ENCODE data around the gene MEIS3. TPM values are rescaled to one million over a fixed set of nuclear protein-coding genes. Genes with fewer than 3 reads are reported as not detected.
"Not testable (repeated sequence)": the region's sequence is repeated elsewhere in the genome, so short reads cannot be mapped to it uniquely, and the experiment has no call there.

The MEIS3 gene
- total RNA-seq, 8 experiments from 2014 or later = 3.2 to 124 (median 93.2) TPM

DNA sequence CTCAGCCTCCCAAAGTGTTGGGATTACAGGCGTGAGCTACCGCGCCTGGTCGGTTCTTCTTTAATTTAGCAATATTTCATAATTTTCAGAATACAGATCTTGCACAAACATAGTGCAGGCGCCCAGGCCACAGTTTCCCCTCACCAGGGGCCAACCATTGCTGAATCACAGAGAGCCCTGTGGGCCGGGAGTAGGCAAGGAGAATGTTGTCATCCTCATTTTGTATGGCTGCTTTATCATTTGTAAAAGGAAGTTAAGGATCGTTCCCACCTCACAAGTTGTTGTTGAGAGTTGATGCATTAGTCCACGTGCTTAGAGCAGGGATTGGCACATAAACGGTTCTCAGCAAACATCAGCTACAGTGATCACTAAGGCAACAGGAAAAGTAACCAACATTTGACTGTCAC lies 30.2 kb downstream of the MEIS3 start:
- 40 to 100% (median 76%) methylated on average over 1 to 9 of the region's 9 CpGs; no CpG with 5 or more reads in 2 of the 10 experiments for WGBS, 10 experiments
- Histone ChIP-seq H3K4me3 (no peak overlapping the region), H3K27ac (no peak overlapping the region), H3K4me1 (replicated peaks in 1 of 2) (no peaks in the 10 kb centered on the region)
- in situ Hi-C loops (cut with MboI; ENCODE audit: low pct_unique_long_range_greater_than_20kb in 2 of 9, low sequenced_read_pairs in 9 of 9, unreplicated experiment in 9 of 9) = no loop called here
- ATAC-seq (replicated peaks in 6 of 8) = peak in 1 of 8 experiments; percentile 34

DNA sequence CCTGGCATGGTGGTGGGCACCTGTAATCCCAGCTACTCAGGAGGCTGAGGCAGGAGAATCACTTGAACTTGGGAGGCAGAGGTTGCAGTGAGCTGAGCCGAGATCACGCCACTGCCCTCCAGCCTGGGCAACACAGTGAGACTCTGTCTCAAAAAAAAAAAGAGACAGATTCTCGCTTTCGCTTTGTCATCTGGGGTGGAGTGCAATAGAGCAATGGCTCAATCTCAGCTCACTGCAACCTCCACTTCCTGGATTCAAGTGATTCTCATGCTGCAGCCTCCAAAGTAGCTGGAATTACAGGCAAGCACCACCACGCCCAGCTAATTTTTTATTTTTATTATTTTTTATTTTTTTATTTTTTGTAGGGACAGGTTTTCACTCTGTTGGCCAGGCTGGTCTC lies 30.6 kb downstream of the MEIS3 start:
- ATAC-seq (replicated peaks in 6 of 8) = peak in 2 of 8 experiments; percentile 19 to 34
- H3K4me3 ChIP-seq; H3K4me1 ChIP-seq (replicated peaks in 1 of 2); H3K27ac ChIP-seq; in situ Hi-C loops (cut with MboI; ENCODE audit: low pct_unique_long_range_greater_than_20kb in 2 of 9, low sequenced_read_pairs in 9 of 9, unreplicated experiment in 9 of 9): not testable (repeated sequence)
- WGBS, 10 experiments = 0 to 92% (median 74%) methylated on average over 1 to 4 of the region's 5 CpGs; no CpG with 5 or more reads in 1 of the 10 experiments

- H3K27ac ChIP-seq; in situ Hi-C loops (cut with MboI; ENCODE audit: low pct_unique_long_range_greater_than_20kb in 2 of 9, low sequenced_read_pairs in 9 of 9, unreplicated experiment in 9 of 9); H3K4me3 ChIP-seq; H3K4me1 ChIP-seq (replicated peaks in 1 of 2); ATAC-seq (replicated peaks in 6 of 8): not testable (repeated sequence)
- 57 to 100% (median 97%) methylated on average over 1 to 3 of the region's 3 CpGs; no CpG with 5 or more reads in 2 of the 10 experiments for WGBS, 10 experiments
These were observed 31.7 kb downstream of the MEIS3 start for GRCh38 chr19:47387623-47388022.

- 74 to 100% (median 95%) methylated on average over 4 to 10 of the region's 12 CpGs; no CpG with 5 or more reads in 2 of the 10 experiments for WGBS, 10 experiments
- ATAC-seq (replicated peaks in 6 of 8); in situ Hi-C loops (cut with MboI; ENCODE audit: low pct_unique_long_range_greater_than_20kb in 2 of 9, low sequenced_read_pairs in 9 of 9, unreplicated experiment in 9 of 9); H3K27ac ChIP-seq; H3K4me3 ChIP-seq; H3K4me1 ChIP-seq (replicated peaks in 1 of 2): not testable (repeated sequence)
These were observed 32.7 kb downstream of the MEIS3 start for GRCh38 chr19:47386582-47386981.

DNA sequence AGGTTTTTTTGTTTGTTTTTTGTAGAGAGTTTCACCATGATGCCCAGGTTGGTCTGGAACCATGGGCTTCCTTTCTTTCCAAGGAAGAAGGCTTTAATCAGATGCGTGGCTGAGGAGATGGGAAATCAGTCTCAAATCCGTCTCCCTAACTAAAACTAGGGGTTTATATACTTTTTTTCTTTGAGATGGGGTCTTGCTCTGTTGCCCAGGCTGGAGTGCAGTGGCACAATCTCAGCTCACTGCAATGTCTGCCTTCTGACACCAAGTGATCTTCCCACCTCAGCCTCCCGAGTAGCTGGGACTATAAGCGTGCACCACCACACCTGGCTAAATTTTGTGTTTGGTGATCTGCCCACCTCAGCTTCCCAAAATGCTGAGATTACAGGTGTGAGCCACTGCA lies 34.8 kb downstream of the MEIS3 start:
- H3K4me3 ChIP-seq; in situ Hi-C loops (cut with MboI; ENCODE audit: low pct_unique_long_range_greater_than_20kb in 2 of 9, low sequenced_read_pairs in 9 of 9, unreplicated experiment in 9 of 9); H3K27ac ChIP-seq; H3K4me1 ChIP-seq (replicated peaks in 1 of 2); ATAC-seq (replicated peaks in 6 of 8): not testable (repeated sequence)
- WGBS, 10 experiments = 92 to 100% (median 100%) methylated on average over 1 to 2 of the region's 4 CpGs; no CpG with 5 or more reads in 6 of the 10 experiments

GRCh38 chr19:47383890-47384289 lies 35.4 kb downstream of the MEIS3 start:
- H3K4me3 ChIP-seq; ATAC-seq (replicated peaks in 6 of 8); H3K4me1 ChIP-seq (replicated peaks in 1 of 2); H3K27ac ChIP-seq; in situ Hi-C loops (cut with MboI; ENCODE audit: low pct_unique_long_range_greater_than_20kb in 2 of 9, low sequenced_read_pairs in 9 of 9, unreplicated experiment in 9 of 9): not testable (repeated sequence)
- 10 to 100% (median 83%) methylated on average over 1 to 5 of the region's 5 CpGs; no CpG with 5 or more reads in 3 of the 10 experiments for WGBS, 10 experiments

DNA sequence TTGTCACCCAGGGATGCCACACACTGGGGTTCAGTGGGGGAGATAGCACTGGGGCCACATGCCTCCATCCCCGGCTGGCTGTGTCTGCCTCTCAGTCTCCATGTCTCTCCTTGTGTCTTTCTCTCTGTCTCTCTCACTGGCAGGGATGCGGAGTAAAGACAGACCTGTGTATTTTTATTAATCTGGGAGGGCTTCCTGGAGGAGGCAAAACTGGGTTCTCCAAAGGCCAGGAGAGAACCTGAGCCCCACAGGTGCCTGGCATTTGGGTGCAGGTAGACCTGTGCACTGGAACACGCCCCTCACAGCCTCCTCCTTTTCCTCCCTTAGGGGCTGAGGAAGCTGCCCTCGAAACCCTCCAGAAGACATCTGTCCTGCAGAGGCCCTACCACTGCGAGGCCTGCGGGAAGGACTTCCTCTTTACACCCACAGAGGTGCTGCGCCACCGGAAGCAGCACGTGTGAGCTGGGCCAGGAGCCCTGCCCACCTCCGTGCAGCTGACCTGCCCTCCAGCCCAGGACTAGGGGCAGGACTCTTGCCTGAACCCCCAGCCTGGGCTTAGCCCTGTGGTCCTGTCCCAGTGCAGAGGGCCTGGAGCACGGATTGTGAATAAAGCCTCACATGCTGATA lies 37.6 kb downstream of the MEIS3 start:
- H3K4me3 ChIP-seq = no peak overlapping the region
- no peak for ATAC-seq (replicated peaks in 6 of 8)
- no peak overlapping the region for H3K27ac ChIP-seq
- in situ Hi-C loops (cut with MboI; ENCODE audit: low pct_unique_long_range_greater_than_20kb in 2 of 9, low sequenced_read_pairs in 9 of 9, unreplicated experiment in 9 of 9) = no loop called here
- peaks cover 0 to 3% of the 10 kb centered on the region in 2 donors for H3K4me1 ChIP-seq (replicated peaks in 1 of 2)
- WGBS, 10 experiments = 96 to 100% (median 100%) methylated on average over 3 to 5 of the region's 11 CpGs; no CpG with 5 or more reads in 7 of the 10 experiments

DNA sequence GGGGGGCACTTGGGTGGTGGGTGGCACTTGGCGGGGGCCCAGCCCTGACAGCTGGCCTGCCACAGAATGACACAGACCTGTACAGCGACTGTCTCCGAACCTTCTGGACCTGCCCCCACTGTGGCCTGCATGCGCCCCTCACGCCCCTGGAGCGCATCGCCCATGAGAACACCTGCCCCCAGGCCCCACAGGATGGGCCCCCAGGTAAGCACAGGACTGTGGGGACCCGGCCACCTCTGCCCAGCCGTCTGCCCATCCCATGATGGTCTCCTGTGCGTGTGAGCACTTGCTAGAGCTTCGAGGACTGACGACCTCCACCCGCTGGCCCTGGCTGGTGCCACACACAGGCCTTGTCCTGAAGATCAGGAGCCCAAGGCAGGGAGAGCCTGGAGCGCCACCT lies 38.2 kb downstream of the MEIS3 start:
- in situ Hi-C loops (cut with MboI; ENCODE audit: low pct_unique_long_range_greater_than_20kb in 2 of 9, low sequenced_read_pairs in 9 of 9, unreplicated experiment in 9 of 9) = no loop called here
- Histone ChIP-seq H3K27ac (no peak overlapping the region), H3K4me1 (replicated peaks in 1 of 2) (peaks cover 0 to 3% of the 10 kb centered on the region in 2 donors), H3K4me3 (no peak overlapping the region)
- WGBS, 10 experiments = 90 to 100% (median 96%) methylated on average over 2 to 5 of the region's 14 CpGs; no CpG with 5 or more reads in 7 of the 10 experiments
- ATAC-seq (replicated peaks in 6 of 8) = no peak

DNA sequence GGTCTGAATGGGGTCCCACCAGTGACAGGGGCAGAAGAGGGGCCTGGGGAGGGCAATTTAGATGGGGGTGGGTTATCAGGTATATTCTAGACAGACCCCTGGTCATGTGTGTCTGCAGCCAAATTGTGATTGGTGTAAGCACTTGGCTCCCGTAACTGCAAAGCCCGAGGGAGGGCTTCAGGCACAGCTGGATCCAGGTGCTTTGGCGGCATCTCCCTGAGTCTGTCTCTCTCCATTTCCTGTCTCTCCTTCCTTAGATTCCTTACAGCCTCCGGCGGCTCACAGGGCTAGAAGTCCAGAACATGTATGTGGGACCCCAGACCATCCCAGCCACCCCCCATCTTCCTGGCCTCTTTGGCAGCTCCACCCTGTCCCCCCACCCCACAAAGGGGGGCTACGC lies 38.8 kb downstream of the MEIS3 start:
- Histone ChIP-seq H3K4me1 (replicated peaks in 1 of 2) (peaks cover 0 to 3% of the 10 kb centered on the region in 2 donors), H3K4me3 (no peak overlapping the region), H3K27ac (no peak overlapping the region)
- in situ Hi-C loops (cut with MboI; ENCODE audit: low pct_unique_long_range_greater_than_20kb in 2 of 9, low sequenced_read_pairs in 9 of 9, unreplicated experiment in 9 of 9) = no loop called here
- WGBS, 10 experiments = 100% methylated on average over 1 to 2 of the region's 6 CpGs; no CpG with 5 or more reads in 8 of the 10 experiments
- no peak for ATAC-seq (replicated peaks in 6 of 8)

- in situ Hi-C loops (cut with MboI; ENCODE audit: low pct_unique_long_range_greater_than_20kb in 2 of 9, low sequenced_read_pairs in 9 of 9, unreplicated experiment in 9 of 9) = no loop called here
- H3K4me1 ChIP-seq (replicated peaks in 1 of 2) = peaks cover 0 to 3% of the 10 kb centered on the region in 2 donors
- no peak overlapping the region for H3K27ac ChIP-seq
- H3K4me3 ChIP-seq = no peak overlapping the region
- 80 to 100% (median 91%) methylated on average over 1 to 13 of the region's 23 CpGs; no CpG with 5 or more reads in 5 of the 10 experiments for WGBS, 10 experiments
- ATAC-seq (replicated peaks in 6 of 8) = peak in 5 of 8 experiments; percentile 6 to 30 (median 17)
These were observed 39.9 kb downstream of the MEIS3 start for GRCh38 chr19:47379381-47379938.

DNA sequence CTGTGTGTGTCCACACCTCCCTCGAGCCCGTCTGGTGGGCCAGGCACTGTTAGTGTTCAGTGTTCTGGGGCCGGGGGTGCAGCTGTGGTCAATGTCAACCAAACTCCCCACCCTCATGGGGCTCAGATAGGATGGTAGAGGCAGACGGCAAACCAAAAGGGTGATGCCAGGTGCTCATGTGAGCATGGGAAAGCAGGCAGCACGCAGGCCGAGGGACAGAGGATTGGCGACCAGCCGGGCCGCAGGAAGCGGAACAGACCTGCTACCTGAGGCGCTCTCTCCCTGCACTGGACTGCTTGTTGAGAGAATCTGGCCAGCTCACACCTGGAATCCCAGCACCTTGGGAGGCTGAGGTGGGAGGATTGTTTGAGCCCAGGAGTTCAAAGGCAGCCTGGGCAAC lies 41.1 kb downstream of the MEIS3 start:
- WGBS, 10 experiments = 79 to 100% (median 96%) methylated on average over 2 to 9 of the region's 11 CpGs; no CpG with 5 or more reads in 5 of the 10 experiments
- H3K27ac ChIP-seq = no peak overlapping the region
- in situ Hi-C loops (cut with MboI; ENCODE audit: low pct_unique_long_range_greater_than_20kb in 2 of 9, low sequenced_read_pairs in 9 of 9, unreplicated experiment in 9 of 9) = no loop called here
- no peaks in the 10 kb centered on the region for H3K4me1 ChIP-seq (replicated peaks in 1 of 2)
- ATAC-seq (replicated peaks in 6 of 8) = no peak
- H3K4me3 ChIP-seq = no peak overlapping the region

DNA sequence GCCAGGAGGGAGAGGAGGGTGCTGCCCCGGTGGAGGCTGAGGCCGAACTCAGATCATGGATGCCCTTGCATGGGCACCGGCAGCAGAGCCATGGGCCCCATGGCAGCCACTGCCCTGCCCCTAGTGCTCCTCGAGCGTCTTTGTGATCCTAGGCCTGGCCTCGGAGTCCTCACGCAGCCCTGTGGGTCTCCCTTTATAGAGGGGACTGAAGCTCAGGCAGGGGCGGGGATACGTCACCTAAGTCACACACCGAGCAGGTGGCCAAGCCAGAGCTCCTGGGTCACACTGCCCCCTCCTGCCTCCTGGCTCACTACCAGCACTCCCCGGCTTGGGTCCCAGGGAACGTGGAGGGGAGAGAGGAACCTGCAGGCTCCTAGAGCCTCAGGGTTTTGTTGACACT lies 41.5 kb downstream of the MEIS3 start:
- ATAC-seq (replicated peaks in 6 of 8) = no peak
- in situ Hi-C loops (cut with MboI; ENCODE audit: low pct_unique_long_range_greater_than_20kb in 2 of 9, low sequenced_read_pairs in 9 of 9, unreplicated experiment in 9 of 9) = no loop called here

GRCh38 chr19:47377208-47377701 lies 42.1 kb downstream of the MEIS3 start:
- 80 to 93% methylated on average over 1 to 6 of the region's 16 CpGs; no CpG with 5 or more reads in 8 of the 10 experiments for WGBS, 10 experiments
- Histone ChIP-seq H3K27ac (no peak overlapping the region), H3K4me3 (no peak overlapping the region), H3K4me1 (replicated peaks in 1 of 2) (no peaks in the 10 kb centered on the region)
- ATAC-seq (replicated peaks in 6 of 8) = peak in 1 of 8 experiments; percentile 12
- in situ Hi-C loops (cut with MboI; ENCODE audit: low pct_unique_long_range_greater_than_20kb in 2 of 9, low sequenced_read_pairs in 9 of 9, unreplicated experiment in 9 of 9) = no loop called here

More for the DNA sequence above, 41.5 kb downstream of the MEIS3 start:
- WGBS, 10 experiments = 60 to 94% (median 80%) methylated on average over 1 to 9 of the region's 12 CpGs; no CpG with 5 or more reads in 5 of the 10 experiments
- Histone ChIP-seq H3K4me3 (no peak overlapping the region), H3K4me1 (replicated peaks in 1 of 2) (no peaks in the 10 kb centered on the region), H3K27ac (no peak overlapping the region)

All from motor neuron (in vitro differentiated cells).